Vagina (tissue), 2 donors: Measurements from ENCODE around the gene PIGM. TPM values are rescaled to one million over a fixed set of nuclear protein-coding genes. Genes with fewer than 3 reads are reported as not detected.
A peak's percentile ranks its signal among the peaks of the same experiment; 100 is the strongest.

Source experiments
- DNase-seq, 2 donors: peaks; one replicate each; pipeline ENCODE4 v3.0.0-alpha.2; 2017; ENCODE audit errors: extremely low spot score in 2 of 2
- H3K27ac ChIP-seq: fragments of 200-600 bp; sonication (generic); one replicate; pipeline ENCODE4 v1.5.1; 2019
- H3K27me3 ChIP-seq: fragments of 200-600 bp; sonication (generic); one replicate; pipeline ENCODE4 v1.5.1; 2019
- H3K36me3 ChIP-seq, 2 donors: fragments of 200-600 bp; sonication (generic); one replicate each; pipeline ENCODE4 v1.5.1; 2017 to 2019
- H3K4me1 ChIP-seq: fragments of 200-600 bp; sonication (generic); one replicate; pipeline ENCODE4 v1.5.1; 2019
- H3K4me3 ChIP-seq, 2 donors: fragments of 200-600 bp; sonication (generic); 1 replicate in 1 of 2; 2 replicates in 1 of 2; pipeline ENCODE4 v1.5.1; 2016 to 2019
- H3K9me3 ChIP-seq: fragments of 200-600 bp; sonication (generic); one replicate; pipeline ENCODE4 v1.5.1; 2019
- CTCF ChIP-seq, 3 experiments: fragments of 450-650 bp in 2 of 3; fragments of 200-600 bp in 1 of 3; sonication (generic) in 1 of 3; IDR thresholded peaks; one replicate each; pipeline ENCODE4 v1.5.1; 2017 to 2019; ENCODE audit warnings: antibody characterized with exemption in 3 of 3, mild to moderate bottlenecking in 2 of 3, moderate library complexity in 2 of 3
- POLR2A ChIP-seq, 2 donors: fragments of 450-650 bp; IDR thresholded peaks; one replicate each; pipeline ENCODE4 v1.6.1; 2017; ENCODE audit warnings: antibody characterized with exemption in 2 of 2, mild to moderate bottlenecking in 2 of 2, moderate library complexity in 2 of 2
- POLR2AphosphoS5 ChIP-seq, 2 donors: sonication (generic); formaldehyde crosslinking; IDR thresholded peaks; one replicate each; pipeline ENCODE4 v1.9.0; 2017; ENCODE audit warnings: antibody characterized with exemption in 2 of 2, mild to moderate bottlenecking in 2 of 2, low read depth in 1 of 2; ENCODE audit not compliant: insufficient read depth in 1 of 2
- intact Hi-C: fragments of 100-400 bp; cut with DNase I; formaldehyde crosslinking; loops from one replicate; pipeline ENCODE4 v1.15.1; 2023
- total RNA-seq: library from RNA; depleted of rRNA; stranded (reverse); fragments of >200 nt; gene quantifications from one replicate; pipeline ENCODE4 v1.2.3, GENCODE V29; 2016

PIGM gene
- total RNA-seq, 1 donor from 2014 or later = 2.7 TPM

DNA sequence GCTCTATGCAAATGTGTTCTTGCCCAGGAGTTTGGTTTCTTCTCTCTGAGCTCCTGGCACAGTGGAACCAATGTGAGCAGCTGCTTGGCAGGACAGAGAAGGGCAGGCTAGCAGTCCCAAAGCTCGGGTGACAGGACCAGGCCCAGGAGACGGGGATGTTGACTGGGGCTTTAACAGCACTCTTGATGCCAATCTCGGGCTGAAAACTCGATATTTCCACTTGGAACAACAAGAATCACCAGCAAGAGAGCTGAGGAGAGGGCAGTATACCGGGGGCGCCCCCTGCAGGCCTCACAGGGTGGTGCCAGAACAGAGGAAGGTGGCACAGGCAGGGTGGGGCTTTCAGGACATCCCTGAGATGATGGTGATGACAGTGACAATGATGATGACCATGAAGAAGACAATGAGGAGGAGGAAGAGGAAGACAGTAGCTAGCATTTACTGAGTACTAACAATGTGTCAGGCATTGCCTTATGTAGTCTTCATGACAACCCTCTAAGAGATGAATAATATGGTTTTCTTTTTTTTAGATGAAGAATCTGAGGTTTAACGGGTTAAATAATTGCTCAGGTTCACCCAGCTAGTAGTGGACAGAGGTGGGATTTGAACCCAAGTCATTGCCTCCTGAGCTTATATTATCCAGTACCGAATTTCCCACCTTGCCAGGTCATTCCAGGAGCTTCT, 46.9 kb upstream of the PIGM start:
- TF ChIP-seq POLR2A (IDR thresholded peaks at IDR 0.05) (no peak), CTCF (IDR thresholded peaks at IDR 0.05) (peak in 1 of 3 experiments; percentile 22)
- Histone ChIP-seq H3K4me3 (no peak overlapping the region), H3K4me1 (peaks cover under 1% of the 10 kb centered on the region), H3K27me3 (peaks cover 5% of the 10 kb centered on the region), H3K36me3 (no peaks in the 10 kb centered on the region), H3K9me3 (no peaks in the 10 kb centered on the region), H3K27ac (no peak overlapping the region)
- intact Hi-C loops = no loop called here
- DNase-seq = no peak

- TF ChIP-seq POLR2A (IDR thresholded peaks at IDR 0.05) (no peak), POLR2AphosphoS5 (IDR thresholded peaks at IDR 0.05; ENCODE audit: insufficient read depth in 1 of 2, low read depth in 1 of 2) (no peak), CTCF (IDR thresholded peaks at IDR 0.05) (no peak)
- DNase-seq = no peak
- H3K4me3 ChIP-seq = no peak overlapping the region
- H3K36me3 ChIP-seq = no peaks in the 10 kb centered on the region
- no peak overlapping the region for H3K27ac ChIP-seq
- no peaks in the 10 kb centered on the region for H3K9me3 ChIP-seq
- intact Hi-C loops = no loop called here
- H3K27me3 ChIP-seq = peaks cover 5% of the 10 kb centered on the region
- no peaks in the 10 kb centered on the region for H3K4me1 ChIP-seq
Observed at GRCh38 chr1:160077486-160077885, 45.7 kb upstream of the PIGM start.

- Histone ChIP-seq H3K4me3 (no peak overlapping the region), H3K27me3 (peaks cover 5% of the 10 kb centered on the region), H3K36me3 (no peaks in the 10 kb centered on the region), H3K4me1 (no peaks in the 10 kb centered on the region), H3K27ac (no peak overlapping the region), H3K9me3 (no peaks in the 10 kb centered on the region)
- intact Hi-C loops = no loop called here
- no peak for DNase-seq
- no peak for TF ChIP-seq CTCF (IDR thresholded peaks at IDR 0.05)
- TF ChIP-seq POLR2A (IDR thresholded peaks at IDR 0.05) = no peak
- TF ChIP-seq POLR2AphosphoS5 (IDR thresholded peaks at IDR 0.05; ENCODE audit: insufficient read depth in 1 of 2, low read depth in 1 of 2) = no peak
Observed at GRCh38 chr1:160076295-160076694, 44.5 kb upstream of the PIGM start.

- peaks cover 4% of the 10 kb centered on the region for H3K27me3 ChIP-seq
- H3K4me3 ChIP-seq = no peak overlapping the region
- H3K9me3 ChIP-seq = no peaks in the 10 kb centered on the region
- H3K27ac ChIP-seq = no peak overlapping the region
- H3K36me3 ChIP-seq = no peaks in the 10 kb centered on the region
- TF ChIP-seq POLR2AphosphoS5 (IDR thresholded peaks at IDR 0.05; ENCODE audit: insufficient read depth in 1 of 2, low read depth in 1 of 2) (no peak), CTCF (IDR thresholded peaks at IDR 0.05) (no peak), POLR2A (IDR thresholded peaks at IDR 0.05) (no peak)
- DNase-seq = no peak
- intact Hi-C loops = no loop called here
- H3K4me1 ChIP-seq = peaks cover 5% of the 10 kb centered on the region
Observed at GRCh38 chr1:160075836-160076235, 44.0 kb upstream of the PIGM start.

- Histone ChIP-seq H3K4me3 (no peak overlapping the region), H3K36me3 (no peaks in the 10 kb centered on the region), H3K9me3 (no peaks in the 10 kb centered on the region), H3K4me1 (peaks cover 14% of the 10 kb centered on the region), H3K27me3 (no peaks in the 10 kb centered on the region), H3K27ac (no peak overlapping the region)
- TF ChIP-seq CTCF (IDR thresholded peaks at IDR 0.05) (no peak), POLR2AphosphoS5 (IDR thresholded peaks at IDR 0.05; ENCODE audit: insufficient read depth in 1 of 2, low read depth in 1 of 2) (no peak), POLR2A (IDR thresholded peaks at IDR 0.05) (no peak)
- no peak for DNase-seq
- intact Hi-C loops = loop anchor here (5.0 kb wide), 1 partner anchor 1478 kb away; no protein-coding TSS in a partner anchor
Observed at GRCh38 chr1:160074865-160075264, 43.1 kb upstream of the PIGM start.
